ENCODE data around the gene NOP10.

GRCh38 chr15:34336231-34336990 is 6.5 kb downstream of the NOP10 start:
- TF ChIP-seq CTCF (conservative IDR thresholded peaks at IDR 0.05 in 1 of 2, IDR thresholded peaks at IDR 0.05 in 1 of 2; ENCODE audit: low read depth in 1 of 2, low read length in 2 of 2) (no peak), EZH2 (IDR thresholded peaks at IDR 0.05; ENCODE audit: low read length, missing control alignments) (no peak)

All from fibroblast of lung (primary cell).